GM19455 (cell line): ENCODE results near the gene OR8K1.

Experiments used
- ATAC-seq: cut with Tn5 transposase; IDR thresholded peaks from one replicate; pipeline ENCODE4 v1.9.1; 2021; ENCODE audit not compliant: unreplicated experiment

The OR8K1 gene

DNA sequence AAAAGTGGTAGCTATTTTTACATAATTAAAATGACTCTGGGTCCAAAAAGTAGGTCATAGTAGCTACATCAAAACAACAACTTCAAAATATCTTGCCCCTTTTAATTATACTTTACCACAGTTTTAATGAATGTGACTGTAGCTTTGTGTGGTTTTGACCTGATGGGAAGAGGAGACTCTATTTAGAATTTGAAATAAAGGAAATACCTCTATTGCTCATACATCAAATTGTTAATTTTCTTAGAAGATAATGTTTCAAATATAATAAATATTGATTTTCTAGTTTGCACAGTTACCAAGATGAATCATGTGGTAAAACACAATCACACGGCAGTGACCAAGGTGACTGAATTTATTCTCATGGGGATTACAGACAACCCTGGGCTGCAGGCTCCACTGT lies at the start of gene OR8K1:
TSS of gene OR8K1 (plus strand) at position 301 of the 400 bp plus-strand sequence. CDS start at position 301, 0 bp downstream.
- ATAC-seq, result no peak

DNA sequence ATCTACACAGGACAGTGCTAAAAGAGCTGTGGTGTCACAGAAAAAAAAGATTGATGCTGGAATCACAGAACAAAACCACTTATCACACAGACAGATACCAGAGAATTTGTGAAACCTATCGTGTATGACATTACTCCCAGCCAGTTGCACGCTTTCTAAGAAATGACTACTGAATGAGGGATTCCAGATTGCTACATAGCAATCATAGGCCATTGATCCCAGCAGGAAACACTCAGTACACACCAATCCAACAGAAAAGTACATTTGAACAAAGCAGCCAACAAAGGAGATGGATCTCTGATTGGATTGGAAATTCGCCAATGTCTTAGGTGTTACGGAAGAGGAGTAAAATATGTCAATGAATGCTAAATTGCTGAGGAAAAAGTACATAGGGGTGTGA lies 48.9 kb upstream of the OR8K1 start:
- no peak for ATAC-seq

DNA sequence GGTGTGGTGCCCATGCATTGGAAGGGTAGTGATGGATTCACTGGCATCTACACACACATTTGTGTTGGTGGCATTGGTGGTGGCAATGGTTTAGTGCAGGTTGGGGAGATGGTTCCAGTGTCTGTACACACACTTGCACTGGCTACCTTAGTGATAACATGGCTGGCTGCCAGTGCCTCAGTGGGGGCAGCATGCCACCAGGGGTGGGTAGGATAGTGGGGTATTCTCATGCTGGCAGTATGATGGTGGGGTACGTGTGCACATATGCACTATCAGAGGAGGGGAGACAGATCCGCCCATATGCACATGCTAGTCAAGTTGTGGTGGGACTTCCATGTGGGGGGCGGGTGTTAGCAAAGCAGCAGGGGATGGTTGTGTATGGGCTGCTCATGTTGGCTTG lies 38.0 kb upstream of the OR8K1 start:
- no peak for ATAC-seq

DNA sequence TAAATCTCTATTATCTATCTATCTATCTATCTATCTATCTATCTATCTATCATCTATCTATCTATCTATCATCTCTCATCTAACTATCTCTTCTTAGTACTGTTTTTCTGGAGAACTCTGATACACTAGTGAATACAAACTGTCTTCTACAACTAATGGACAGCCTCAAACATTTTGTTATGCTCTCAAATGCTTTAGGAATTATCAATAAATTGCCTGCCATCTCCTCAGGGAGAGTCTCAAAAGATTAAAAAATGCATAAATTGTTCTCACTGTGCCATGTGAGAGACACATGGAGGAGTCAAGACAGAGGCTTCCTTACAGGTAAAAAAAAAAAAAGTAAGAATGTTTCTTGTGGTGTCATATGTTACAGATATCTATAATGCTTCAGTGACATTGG lies 31.0 kb upstream of the OR8K1 start, which contains the start of gene OR8K3:
TSS of gene OR8K3 (plus strand) at position 301 of the 400 bp plus-strand sequence. CDS start 3,163 bp downstream, outside the sequence.
- no peak for ATAC-seq

DNA sequence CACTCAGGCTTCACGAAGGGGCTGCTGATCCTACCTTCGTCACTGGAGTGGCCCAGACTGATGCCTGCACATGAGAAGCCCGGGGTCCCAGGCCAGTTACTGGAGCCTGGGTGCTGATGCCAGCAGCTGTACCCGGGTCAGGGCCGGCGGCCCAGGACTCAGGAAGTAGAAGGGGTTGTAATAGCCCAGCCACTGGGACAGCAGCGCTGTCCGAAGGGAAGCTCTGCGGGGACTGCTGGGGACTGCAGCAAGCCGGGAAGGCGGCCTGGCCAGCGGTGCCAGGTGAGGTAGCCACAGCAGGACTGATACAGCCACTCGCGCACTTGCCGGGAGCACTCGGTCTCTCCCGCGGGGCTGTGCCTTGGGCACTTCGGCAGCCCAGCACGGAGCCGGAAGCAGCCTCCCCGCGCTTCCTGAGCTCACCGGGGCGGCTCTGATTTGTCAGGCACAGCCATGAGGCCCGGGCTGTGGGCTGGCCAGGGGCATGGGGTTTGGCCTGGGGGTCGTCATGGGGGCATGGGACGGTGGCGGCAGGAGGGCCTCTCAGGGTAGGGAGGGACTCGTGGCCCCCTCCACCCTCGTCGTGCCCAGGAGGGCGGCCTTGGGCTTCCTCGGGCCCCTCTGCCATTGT lies 13.9 kb upstream of the OR8K1 start:
- no peak for ATAC-seq

DNA sequence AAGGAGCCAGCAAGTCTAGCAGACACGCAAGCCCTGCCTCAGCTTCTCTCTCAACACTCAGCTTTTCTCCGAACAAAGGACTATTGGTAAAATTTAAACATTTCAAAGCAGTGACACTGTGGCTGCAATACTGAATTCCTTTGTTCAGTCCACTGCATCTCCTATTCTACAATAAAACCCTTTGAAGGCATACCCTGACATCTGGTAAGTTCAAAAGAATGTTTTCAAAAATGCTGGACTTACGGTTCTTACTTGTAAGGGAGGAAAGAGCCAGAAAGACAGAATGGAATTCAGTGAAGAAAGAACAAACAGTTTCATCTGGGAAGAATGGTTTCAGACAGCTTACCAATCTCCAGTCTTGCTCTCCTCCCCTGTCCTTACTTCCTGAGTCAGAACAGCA lies 12.7 kb upstream of the OR8K1 start:
- no peak for ATAC-seq

DNA sequence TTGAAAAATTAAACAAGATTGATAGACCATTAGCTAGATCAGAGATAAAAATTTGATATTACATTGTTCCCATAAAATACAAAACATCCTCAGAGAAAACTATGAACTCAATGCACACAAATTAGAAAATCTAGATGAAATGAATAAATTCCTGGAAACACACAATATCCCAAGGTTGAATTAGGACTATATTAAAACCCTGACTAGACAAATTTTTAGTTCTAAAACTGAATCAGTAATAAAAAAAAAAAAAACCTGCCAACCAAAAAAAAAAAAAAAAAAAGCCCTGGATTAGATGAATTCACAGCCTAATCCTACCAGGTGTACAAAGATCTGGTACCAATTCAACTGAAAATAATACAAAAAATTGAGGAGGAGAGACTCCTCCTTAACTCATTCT lies 5.5 kb upstream of the OR8K1 start:
- ATAC-seq, result no peak

DNA sequence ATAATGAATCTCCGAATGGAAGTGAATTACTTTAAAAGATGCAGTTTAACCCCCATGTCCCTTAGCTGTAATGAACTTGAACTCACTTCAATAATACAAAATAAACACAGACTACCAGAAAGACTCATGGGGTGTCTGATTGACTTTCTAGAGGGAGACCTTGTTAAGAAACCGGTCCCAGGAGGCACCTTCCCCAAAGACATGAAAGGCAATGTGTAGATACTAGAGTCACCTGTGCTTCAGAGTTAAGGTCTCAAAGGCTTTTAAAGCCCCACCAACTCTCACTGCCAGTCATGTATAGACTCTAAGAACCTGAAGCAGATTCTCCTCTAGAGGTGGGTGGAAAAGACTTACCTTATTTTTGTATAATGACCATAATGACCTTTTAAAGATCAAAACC lies 8.2 kb downstream of the OR8K1 start, which contains the start of gene OR8J1:
TSS of gene OR8J1 (plus strand) at position 301 of the 400 bp plus-strand sequence. CDS start 5,956 bp downstream, outside the sequence.
- no peak for ATAC-seq

DNA sequence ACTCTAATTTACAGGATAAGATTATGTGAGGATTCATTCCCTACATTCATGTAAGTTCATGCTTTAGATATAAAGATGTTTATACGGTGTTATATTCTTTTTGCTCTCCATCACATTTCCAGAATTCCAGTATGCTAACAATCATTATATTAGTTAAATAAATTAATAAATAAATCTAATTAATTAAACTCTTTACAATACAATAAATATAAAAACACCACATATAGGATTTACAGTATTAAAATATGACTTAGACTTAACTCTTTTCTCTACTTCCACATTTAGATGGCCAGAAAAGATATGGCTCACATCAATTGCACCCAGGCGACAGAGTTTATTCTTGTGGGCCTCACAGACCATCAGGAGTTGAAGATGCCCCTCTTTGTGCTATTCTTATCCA lies 29.5 kb downstream of the OR8K1 start, which contains the start of gene OR8U1:
TSS of gene OR8U1 (plus strand) at position 301 of the 400 bp plus-strand sequence. CDS start at position 301, 0 bp downstream.
- no peak for ATAC-seq

DNA sequence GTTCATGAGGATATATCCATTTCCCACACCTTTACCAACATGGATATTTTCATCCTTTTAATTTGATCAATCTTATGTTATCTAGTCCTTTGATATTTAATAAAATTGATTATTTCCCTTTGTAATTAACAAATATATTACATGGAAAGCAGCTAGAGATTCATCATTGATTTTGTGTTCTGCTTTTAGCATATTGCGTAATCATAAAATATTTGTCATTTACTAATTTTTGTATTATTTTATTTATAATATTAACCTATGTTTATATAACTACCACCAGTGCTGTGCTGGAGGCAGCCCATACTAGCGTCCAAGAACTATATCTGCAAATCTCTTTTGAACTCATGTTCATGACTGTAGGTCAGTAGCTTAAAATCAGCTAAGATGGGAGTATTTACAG lies 34.3 kb downstream of the OR8K1 start:
- ATAC-seq, result no peak

DNA sequence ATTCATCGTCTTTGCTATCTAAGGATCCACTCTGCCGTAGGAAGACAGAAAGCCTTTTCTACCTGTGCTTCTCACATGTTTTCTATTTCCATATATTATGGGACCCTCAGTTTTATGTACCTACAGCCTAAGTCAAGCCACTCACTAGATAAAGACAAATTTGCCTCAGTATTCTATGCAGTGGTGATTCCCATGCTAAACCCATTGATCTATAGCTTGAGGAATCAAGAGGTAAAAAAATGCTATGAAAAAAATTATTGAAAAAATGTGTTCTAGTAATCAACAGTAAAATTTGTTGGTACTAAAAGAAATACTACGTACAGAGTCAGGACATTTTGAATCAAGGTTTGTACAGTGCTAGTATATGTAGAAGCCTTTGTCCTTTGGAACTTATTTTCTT lies 48.5 kb downstream of the OR8K1 start:
- no peak for ATAC-seq

DNA sequence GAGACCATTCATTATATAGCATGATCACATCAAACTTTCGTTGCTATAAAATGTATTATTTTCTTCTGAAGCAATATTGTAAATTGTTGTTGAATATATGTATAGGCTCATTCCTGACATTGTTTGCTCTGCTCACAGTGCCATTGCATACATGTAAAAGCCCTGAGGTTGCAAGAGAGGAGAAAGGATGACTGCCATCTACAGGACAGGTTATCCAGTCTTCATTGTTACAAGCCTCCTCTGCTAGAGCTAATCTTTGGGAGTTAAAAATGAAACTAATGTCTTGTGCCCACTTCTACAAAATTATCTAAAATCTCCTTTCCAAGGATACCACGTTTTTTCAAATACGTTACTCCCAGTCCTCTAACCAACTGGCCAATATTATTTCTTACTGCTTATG lies 50.2 kb downstream of the OR8K1 start:
- no peak for ATAC-seq
